HG02623 (cell line): ENCODE measurements around the gene PRLR.

Experiments
- ATAC-seq: cut with Tn5 transposase; IDR thresholded peaks from one replicate; pipeline ENCODE4 v1.9.1; 2021; ENCODE audit warnings: moderate library complexity; ENCODE audit not compliant: unreplicated experiment

Gene PRLR

DNA sequence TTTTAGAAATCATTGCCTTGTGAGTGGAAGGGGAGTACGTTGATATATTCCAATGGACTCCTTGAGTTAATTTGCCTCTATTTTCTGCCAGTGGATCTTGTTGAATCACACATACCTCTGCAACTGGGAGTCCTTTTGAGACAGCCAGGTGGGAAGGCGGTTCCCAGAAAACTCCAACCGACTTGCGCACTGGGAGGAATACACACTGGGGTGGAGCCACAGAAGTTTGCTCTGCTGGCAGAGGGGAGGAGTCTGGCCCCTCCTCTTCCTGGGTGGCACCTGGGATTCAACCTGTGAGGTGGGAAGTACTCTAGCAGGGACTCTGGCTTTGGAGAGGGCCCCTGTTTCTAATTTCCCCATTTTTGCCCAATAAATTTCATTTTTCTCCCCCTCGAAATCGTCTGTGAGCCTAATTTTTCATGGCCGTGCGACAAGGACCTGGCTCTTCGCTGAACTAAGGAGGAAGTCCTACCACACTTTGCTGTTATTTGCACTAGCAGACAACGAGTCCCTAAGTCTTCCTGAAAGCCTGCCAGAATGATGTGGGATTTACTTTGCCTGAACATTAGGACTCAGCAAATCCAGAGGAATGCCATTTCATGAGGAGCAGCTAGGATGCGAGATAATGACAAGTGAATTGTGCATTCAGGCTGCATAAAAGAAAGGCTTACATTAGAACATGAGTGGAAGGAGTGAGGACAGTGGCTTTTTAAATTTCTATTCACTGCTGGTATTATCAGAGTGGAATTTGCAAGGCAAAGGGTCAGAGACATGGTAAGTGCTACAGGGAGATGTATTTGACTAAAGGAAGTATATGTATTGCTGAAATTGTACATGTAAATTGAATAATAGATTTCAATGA, 67.2 kb downstream of the PRLR start:
- no peak for ATAC-seq

DNA sequence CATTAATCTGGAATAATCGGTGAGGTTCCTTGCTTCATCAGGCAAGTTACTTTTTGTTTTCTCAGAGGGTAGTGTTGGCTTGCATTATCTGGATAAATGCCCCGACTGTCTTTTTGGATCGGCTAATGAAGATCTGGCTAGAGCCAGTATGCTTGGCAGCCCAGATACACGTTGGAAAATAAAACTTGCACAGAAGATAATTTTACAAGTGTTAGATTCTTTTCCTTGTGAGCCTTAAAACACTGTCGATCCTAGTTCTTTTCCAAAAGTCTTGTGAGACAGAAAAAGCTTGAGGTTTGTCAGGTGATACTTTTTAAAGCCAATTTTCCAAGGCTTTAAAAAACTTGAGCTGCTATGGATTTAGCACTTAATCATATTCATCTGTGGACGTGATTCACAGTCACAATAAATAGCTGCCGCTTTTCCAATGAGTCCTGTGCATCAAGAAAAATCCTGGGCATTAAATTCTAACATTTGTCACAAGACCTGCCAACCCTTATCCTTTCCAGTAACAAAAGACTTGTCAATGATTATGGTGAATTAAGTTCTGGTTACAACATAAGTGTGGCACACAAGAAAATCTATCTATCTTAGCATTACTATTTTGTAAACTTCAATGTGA, 68.5 kb downstream of the PRLR start:
- ATAC-seq: no peak

DNA sequence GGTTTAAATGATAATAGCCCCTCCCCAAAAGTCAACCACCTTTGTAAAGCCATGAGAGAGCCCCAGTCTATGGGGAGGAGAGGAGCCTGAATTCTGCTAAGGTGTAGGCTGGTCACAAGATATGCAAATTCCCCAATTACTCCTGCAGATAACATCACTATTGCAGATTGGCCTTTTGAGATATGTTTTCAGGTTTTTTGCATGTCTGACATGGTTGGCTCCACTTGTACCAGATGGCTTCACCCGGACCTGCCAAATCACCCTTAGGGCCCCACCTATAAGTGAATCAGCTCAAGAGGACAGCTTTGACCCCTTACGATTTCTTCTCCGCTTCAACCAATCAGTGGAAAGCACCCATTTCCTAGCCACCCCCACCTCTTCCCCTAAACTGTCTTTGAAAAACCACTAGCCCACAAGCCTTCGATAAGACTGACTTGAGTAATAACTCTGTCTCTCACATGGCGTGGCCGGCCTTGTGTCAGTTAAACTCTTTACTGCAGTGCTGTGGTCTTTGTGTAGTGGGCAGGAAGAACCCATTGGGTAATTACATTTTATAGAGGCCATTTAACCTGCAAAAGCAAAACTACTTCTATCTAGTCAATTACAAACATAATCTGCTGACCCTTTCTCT, 69.7 kb downstream of the PRLR start:
- ATAC-seq: no peak

DNA sequence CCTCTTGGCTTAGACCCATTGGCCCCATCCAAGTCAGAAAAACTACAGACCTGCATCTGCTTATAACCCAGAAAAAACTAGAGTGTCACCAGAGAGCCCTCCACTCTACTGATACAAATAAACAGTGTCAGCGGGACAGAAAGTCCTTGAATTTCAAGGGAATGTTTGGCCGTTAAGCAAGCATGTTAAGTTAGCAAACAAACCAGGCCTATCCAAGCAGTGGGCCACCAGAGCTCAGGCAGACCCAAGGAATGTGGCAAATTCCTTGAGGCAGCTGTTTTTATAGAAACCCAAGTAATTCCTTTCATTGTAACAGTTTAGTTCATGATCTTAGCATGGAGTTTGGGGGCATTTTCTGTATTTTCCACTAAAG, 70.9 kb downstream of the PRLR start:
- ATAC-seq: no peak

DNA sequence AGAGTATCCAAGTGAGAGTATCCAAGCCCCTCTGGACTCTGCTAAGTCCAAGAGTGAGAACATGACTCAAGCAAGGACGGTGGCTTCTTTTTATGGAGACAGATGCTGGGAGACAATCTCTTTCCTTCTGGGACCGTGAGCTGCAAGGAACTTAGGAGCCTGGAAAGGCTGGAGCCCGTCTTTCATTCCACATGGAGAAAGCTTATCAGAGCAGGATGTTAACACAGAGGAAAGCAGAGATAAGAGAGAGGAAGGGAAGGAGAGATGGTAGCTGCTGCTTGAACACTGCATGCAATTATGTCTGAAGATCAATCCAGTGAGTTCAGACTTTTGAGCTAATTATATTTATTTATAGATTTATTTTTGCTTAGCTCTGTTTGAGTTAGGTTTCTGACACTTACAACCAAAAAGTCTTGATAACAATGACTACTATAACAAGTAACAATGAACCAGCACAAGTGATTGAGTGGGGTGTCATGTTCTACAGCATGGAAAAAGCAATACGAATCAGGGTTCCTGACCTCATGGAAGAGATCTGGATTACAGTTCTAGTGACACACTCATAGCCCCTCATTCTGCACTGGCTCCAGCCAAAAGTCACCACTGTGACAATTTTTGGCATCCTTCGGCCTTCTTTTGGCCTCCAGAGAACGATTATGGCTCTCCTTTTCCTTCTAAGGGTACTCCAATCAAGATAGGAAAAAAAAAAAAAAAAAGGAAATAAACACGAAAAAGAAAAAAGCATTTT, 71.5 kb downstream of the PRLR start:
- no peak for ATAC-seq

DNA sequence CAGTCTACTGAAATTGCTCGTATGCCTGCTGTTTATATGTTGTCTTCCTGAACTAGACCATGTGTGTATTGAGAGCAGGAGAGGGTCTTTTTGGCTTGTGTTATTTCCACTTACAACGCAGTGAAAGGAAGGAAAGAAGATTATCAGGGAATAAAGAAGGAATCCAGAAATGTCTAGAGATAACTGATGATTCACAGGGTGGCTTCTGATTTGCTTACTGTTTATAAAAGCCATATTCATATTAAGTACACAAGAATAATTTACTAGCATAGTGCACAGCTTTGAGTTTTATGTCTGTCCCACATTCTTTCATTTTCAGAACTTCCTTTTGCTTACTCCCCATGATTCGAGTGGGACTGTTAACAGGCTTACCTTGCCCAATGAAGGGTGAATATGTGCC, 72.1 kb downstream of the PRLR start:
- ATAC-seq: no peak

DNA sequence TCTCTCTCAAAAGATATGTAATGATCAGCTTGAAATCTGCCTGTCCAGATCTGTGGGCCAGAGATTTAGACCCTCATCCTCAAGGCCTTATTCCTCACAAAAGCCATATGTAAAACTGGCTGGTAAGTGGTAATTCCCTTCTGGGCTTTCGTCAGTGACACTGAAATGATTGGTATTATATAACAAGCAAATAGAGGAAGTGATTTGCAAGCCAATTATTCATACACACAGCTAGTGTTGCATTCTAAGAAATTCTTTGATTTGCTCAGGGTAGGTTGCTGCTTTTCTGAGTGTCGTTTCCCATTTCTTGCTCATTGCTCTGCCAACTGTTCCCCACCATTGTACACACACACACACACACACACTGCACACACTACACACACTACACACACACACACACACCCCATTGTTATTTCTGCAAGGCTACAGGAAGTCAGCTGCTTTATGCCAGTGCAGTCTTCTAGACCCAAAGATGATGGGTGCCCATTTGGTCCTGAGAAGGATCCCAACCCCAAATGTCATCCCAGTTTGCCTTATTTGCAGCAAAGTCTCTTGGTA, 76.8 kb downstream of the PRLR start:
- no peak for ATAC-seq

DNA sequence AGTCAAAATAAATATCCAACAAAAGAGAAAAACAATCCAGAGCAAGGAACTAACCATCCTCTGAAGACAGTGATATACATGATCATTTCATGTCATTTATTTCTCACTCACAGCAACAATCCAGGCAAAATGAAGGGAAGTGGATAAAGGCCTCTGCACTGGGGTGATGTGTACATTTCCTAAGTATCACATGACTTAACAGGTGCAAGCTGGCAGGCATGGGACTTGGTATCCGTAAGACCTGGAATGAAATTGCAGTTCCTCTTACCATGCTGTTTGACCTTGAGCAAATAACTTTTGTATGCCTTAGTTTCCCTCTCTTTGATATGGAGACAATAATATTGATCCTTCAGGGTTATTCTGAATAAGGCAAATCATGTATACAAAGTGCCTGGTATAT, 77.6 kb downstream of the PRLR start:
- ATAC-seq: no peak

DNA sequence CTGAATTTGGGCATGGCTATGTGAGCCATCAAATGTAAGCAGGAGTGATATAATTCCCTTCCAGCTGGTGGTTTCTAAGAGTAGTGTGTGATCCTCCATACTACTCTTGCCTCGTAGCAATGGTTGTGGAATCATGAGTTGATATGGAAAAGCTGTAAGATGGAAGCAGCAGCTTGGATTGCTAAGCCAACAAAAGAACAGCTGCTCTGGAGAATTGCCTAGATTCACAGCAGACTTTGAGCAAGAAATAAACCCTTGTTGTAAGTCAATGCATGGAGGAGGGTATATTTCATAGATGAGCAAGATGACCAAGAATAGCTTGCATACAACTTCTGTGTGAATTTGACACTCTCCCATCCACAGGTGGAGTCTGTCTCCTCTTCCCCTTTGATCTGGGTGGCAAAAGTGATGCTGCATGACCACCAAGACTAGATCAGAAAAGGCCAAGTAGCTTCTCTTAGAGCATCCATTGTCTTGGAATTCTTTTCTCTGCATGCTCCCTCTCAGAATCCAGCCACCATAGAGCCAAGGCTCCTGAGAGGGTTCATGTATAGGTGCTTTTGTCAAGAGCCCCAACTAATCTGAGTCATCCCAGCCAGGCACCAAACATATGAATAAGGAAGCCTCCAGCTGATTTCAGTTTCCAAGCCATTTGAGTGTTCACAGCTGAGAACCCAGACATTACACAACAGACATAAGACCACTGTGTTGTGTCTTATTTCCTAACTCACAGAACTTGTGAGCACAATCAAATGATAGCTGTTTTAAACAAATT, 79.0 kb downstream of the PRLR start:
- no peak for ATAC-seq

DNA sequence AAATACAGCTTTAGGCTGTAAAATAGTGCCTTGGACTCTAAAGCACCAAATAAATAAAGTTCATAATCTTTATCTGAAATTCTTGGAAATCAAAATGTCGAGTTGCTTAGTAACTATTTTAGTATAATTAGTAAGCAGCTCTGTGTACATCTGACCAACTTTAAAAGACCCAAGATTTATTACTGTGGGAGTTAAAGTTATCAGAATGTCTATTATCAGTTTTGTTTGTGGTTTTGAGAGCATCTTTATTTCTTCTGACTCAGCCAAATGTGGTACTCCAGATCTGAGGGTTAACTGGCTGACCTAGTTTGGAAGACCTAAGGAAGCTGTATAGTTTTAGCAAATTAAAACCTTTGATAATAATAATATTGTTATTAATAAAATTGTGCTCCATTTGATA, 81.2 kb downstream of the PRLR start:
- ATAC-seq: no peak

DNA sequence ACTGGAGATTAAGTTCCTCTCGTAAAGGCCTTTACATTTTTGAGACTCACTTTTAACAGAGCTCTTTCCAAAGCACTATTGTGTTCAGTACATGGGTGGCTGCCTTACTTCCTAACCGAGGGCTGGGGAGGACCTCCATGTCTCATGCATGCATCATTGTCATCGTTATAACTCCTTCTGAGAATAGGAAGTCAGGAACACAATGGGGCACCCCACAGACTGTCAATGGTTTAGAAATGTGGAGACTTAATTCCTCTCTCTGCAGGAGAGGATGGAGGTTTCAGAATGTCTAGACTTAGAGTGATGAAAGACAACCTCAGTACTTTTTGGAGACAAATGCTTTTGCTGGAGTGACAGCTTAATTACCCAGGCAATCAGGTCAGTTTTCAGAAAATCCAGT, 83.9 kb downstream of the PRLR start:
- no peak for ATAC-seq

DNA sequence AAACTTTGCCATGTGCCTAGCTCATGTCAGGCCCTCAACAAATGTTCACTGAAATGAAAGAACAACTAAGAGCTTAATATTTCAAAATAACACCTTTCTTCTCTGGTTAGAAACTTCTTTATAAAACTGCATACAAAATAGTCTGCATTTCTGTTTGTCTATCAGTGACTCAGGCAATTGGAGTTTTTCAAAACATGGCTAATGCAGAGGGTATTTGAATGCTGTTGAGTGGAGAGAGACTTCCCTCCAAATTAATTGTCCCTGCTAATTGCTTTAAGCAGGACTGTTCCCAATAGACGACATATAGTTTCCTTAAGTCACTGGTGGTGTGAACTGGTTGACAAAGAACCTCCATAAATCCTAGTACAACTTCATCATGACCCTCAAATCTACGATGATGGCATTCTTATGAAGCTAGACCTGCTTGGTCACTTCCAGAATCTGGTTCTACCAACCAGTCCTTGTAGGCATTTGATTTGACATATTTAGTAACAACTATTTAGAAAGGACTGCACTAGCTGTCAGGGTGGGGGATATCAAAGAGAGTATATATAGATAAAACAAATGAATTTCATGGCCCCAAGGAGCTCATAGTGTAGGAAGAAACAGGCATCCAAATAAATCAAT, 84.5 kb downstream of the PRLR start:
- ATAC-seq: no peak

DNA sequence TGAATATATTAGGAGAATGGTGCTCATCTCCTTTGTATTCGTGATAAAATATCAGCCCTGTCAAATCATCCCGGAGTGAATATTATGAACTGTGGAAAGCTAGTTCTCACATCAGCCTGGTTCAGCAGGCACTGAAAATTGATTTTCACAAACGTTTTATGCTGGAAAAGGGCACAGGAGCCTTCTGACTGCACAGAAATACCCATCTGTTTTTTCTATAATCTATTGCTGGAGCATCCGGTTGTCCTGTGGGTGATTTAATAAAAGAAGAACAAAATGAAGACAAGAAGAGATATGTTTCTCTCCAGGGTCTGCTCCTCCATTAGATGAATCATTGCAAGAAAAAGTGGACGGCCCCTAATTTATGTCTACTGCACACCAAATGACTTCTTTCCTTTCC, 85.3 kb downstream of the PRLR start:
- ATAC-seq: no peak

DNA sequence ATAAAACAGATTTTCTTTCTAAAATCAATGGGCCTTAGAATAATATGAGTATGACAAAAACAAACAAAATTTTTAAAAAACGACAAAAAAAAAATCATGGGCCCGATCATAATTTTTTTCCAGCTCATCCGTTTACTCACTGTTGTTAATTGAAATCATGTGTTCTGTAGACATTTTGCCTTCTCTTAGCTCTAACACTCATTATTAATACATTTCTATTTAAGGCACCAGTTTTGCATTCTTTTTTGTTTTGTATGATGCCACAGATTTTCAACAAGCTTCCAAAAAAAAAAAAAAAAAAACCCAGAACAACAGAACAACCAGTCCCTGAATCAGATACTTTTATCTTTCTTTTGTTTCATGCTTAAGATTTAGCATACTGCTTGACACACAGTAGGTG, 86.4 kb downstream of the PRLR start:
- ATAC-seq: no peak

DNA sequence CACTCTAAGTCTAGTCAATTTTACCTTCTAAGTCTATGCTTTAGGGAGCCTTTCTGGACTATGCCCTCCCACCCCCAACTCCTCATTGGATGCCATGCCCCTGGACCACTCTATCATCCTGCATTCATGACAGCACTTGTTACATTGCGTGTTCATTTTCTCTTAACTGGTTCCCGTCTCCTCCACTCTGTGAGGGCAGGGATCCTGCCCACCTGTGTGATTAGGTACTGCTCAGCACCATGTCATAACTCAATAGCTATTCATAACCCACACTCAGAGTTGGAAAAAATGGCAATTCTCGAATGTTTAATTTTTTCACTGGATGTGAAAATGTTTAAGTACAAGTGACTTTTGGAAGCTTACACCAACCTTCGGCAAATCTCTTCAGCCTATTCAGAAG, 88.5 kb downstream of the PRLR start:
- no peak for ATAC-seq

DNA sequence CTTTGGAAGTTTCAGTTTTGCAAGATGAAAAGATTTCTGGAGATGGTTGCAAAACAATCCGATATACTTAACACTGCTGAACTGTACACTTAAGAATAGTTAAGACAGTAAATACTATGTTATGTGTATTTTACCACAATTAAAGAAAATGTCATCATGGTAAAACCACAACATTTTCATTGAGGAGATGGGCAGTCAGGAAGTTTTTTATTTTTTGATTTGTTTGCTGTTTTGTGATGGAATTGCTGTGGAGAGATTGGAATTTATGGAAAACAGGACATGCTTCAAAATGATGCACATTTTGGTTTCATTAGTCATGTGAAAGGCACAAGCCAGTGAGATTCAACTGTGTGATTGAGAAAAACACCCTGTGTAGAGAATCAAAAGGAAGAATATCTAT, 92.1 kb downstream of the PRLR start:
- ATAC-seq: no peak

DNA sequence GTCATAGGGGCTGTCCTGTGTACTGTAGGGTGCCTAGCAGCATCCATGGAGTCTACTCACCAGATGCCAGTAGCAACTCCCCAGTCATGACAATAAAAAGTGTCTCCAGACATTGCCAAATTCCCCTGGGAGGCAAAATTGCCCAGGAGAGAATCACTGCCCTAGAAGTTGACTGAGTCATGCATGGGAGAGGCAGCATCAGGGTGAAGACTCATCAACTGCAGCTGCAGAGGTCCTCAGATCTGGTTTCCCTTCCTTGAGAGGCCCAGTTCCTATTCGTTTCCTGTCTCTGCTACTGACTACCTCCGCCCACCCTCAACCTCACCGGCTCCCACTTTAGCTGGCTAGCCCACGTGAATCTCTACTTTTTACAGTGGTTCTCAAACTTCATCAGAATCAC, 93.9 kb downstream of the PRLR start:
- ATAC-seq: no peak

DNA sequence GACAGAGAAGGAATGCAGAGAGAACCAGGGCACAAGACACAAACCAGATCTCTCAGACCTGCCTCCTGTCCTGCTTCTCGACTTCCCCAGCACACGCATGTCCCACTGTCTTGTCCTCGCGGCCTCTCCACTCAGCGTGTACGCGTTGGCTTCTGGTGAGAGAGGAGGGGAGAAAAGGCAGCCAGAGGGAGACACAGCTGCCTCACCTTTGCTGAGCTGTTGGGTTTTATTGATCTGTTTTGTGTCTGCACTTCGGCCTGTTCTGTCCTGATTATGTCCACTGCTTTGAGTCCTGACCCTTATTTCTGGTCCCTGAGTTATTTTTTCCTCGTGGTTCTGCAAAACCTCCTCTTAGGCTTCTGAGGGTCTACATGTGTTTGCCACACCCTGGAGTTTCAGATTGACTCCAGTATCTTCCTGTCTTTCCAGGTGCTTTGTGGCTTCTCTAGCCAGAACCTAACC, 95.0 kb downstream of the PRLR start:
- ATAC-seq: no peak

DNA sequence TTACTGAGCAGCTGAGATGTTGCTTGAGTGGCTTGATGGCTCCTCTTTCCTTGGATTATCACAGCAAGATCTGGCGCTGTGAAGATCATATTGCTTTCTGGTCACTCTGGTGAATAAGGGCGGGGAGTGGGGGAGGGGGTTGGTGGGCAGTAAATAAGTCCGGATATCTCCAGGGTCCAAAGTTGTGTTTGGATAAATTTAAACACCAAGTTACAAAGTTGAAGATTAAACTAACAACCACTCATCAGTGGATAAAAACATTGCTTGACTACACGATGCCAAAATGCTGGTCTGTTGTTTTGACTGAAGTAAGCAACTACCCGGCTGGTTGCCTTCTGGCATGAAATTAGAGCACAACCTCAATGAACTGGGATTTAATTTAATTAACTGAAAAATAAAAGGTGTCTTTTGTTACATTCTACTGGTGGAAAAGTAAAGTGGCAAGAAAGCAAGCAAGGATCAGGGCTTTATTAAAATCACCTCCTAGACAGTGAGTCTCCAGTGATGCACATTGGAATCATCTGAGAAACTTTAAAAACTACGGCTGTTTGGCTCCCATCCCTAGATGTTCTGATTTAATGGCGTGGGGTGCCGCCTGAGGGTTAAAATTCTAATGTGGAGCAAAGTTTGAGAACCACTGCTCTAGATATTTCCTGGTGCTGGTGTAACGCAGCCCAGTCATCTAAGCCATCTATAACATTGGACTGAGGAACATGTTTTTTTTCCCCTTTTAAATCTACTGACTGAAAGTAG, 95.8 kb downstream of the PRLR start:
- ATAC-seq: no peak
